Activated naive CD4-positive, alpha-beta T cell (primary cell): ENCODE data around the gene MOB3A.
"Not testable (repeated sequence)": the region's sequence is repeated elsewhere in the genome, so short reads cannot be mapped to it uniquely, and the experiment has no call there.

Source experiments
- DNase-seq, 4 experiments: peaks; one replicate each; lab custom pipeline; 2025; lab: John Stamatoyannopoulos, UW

The MOB3A gene

DNA sequence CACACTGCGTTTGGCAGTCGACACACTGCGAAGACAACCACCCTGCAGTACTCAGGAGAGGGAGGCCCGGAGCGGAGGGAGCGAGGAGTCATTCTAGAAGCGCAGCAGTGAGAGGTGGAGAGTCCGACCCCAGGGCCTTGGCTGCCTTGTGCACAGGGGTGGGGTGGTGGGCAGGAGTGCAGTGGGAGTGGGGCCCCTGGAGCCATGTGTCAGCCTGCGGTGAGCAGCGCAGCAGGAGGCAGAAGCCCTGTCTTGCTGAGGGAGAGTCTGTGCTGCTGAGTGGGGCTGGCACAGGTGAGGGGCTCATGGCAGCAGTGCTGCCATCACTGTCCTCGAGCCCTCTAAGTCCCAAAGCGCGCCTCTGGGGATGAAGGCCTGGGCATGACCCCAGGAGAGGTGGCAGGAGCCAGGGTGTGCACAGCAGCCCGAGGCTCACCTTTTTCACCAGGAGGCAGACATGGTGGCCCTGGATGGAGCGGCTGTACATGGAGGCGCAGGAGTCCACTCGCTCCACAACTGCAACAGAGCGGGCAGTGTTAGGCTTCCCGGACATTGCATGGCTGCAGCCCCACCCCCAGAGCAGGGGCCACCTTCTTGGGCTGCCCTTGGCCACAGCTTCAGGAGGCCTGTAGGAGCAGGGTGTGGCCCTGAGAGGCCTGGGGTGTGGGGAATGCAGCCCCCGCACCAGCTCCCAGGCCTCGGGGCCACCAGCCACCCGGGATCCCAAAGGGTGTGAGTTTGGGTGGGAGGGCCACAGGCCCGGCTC lies 12.3 kb upstream of the MOB3A start:
- DNase-seq: no peak

- no peak for DNase-seq
These were observed 7.0 kb upstream of the MOB3A start for GRCh38 chr19:2103045-2103707.

DNA sequence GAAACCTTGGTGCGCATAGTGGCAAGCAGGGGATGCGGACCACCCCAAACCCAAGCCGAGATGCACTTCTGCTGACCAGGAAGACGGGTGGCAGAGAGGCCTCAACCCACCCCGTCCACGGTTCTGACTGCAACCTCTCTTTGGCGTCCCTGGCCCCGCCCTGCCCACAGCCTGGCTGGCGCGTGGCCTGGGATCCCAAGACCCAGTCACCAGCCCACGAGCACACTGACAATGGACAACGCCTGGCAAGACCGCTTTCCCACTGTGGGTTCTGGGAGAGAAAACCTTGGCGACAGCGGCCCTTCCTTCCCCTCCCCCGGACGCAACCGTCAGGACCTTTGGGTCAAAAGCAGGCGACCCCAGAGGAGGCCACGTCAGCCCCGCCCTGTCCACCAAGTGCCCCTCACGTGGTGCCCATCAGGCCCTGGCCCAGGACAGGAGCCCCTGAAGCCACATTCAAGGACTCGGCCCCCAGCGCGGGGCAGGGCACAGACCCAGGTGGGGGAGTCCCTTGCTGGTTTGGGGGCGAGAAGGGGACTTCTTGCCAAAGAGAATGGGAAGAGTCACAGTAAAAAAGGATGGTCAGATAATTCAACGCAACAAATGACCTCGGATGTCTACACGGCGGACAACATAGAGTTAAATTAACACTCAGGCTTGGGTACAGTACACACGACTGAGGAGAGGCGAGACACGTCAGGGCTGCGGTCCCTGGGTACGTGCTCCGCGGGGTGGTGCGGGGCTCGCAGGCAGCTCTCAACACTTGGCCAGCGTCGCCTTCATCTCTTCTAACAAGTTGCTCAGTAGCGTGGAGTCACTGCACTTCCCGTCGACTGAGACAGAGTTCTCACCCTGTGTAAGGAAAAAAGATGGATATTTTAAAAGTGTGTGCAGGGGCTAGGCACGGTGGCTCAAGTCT lies 5.5 kb upstream of the MOB3A start:
- no peak for DNase-seq

- no peak for DNase-seq
These were observed 4.6 kb upstream of the MOB3A start for GRCh38 chr19:2100719-2101061.

GRCh38 chr19:2099937-2100718 lies 4.0 kb upstream of the MOB3A start:
- DNase-seq: no peak

DNA sequence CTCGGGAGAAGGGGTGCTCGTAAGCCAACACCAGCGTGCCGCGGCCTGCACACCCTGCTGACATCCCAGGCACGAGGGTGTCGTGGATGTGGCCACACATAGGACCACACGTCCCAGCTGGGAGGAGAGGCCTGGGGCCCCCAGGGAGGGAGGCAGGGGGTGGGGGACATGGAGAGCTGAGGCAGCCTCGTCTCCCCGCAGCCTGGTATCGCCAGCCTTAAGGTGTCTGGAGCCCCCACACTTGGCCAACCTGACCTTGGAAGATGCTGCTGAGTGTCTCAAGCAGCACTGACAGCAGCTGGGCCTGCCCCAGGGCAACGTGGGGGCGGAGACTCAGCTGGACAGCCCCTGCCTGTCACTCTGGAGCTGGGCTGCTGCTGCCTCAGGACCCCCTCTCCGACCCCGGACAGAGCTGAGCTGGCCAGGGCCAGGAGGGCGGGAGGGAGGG lies 3.0 kb upstream of the MOB3A start:
- DNase-seq: no peak

DNA sequence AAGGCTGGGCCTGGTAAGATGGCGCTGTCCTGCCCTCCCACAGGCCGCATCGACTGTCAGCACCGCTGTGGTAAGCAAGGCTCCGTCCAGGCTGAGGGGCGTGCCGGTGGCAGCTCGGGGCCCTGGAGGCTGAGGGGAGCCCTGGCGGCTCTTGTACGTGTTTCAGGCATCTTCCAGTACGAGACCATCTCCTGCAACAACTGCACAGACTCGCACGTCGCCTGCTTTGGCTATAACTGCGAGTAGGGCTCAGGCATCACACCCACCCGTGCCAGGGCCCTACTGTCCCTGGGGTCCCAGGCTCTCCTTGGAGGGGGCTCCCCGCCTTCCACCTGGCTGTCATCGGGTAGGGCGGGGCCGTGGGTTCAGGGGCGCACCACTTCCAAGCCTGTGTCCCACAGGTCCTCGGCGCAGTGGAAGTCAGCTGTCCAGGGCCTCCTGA lies 1.8 kb upstream of the MOB3A start:
- no peak for DNase-seq

- DNase-seq: no peak
These were observed 1.2 kb upstream of the MOB3A start for GRCh38 chr19:2097203-2097885.

DNA sequence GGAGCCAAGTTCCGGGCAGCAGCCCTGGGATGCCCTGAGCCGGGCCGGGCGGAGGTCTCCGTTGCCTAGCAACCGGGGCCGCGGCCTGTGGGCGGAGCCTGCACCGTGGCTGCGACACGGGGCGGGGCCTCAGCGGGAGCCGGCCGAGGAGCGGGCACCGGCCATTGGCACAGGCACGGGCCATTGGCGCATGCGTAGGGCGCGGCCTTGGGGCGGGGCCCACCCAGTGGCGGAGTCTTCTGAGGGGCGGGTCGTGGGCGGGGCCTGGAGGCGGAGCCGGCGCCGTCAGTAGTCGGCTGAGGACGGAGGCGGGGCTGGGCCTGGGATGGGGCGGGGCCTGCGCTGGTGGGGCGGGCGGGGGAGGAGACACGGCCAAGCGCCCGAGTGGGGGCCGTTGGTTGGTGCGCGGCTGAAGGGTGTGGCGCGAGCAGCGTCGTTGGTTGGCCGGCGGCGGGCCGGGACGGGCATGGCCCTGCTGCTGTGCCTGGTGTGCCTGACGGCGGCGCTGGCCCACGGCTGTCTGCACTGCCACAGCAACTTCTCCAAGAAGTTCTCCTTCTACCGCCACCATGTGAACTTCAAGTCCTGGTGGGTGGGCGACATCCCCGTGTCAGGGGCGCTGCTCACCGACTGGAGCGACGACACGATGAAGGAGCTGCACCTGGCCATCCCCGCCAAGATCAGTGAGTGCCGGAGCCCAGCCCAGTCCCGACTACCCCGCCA lies 515 bp upstream of the MOB3A start, which contains the start of gene IZUMO4:
IZUMO4 (plus strand) TSS at position 436 of the 723 bp plus-strand sequence; CDS start at position 467, 31 bp downstream.
- peak; percentile 99 to 100 (median 99) for DNase-seq

- DNase-seq: not testable (repeated sequence)
These were observed 4.1 kb downstream of the MOB3A start for GRCh38 chr19:2091926-2092525.

GRCh38 chr19:2089727-2090053 lies 6.4 kb downstream of the MOB3A start:
- no peak for DNase-seq

DNA sequence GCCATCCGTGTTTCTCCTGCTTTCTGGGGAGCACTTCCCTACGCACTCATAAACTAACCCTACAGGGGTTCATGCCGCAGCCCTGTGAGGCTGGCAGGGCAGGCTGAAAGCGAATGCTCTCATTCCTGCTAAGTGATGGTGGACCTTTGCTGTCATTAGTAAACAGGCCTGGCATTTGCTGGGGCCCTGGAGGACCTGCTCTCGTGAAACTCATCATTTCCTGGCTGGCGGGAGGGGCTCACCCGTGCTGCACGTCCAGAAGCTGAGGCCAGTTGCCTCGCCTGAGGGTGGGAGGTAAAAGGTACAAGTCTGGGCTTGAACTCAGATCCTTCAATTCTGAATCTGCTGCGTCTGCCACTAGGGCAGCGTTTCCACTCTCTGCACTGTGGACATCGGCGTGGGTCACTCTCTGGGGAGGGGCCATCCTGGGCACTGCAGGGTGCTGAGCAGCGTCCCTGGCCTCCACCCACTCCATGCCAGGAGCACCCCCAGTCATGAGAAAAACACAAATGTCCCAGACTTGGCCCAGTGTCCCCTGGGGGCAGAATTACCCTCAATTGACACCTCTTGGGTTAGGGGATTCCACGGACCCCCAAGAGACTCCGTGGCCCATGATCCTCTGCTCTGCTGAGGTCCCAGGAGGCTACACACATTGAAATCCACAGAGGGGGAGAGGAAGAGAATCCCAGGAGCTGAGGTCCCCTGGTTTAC lies 7.0 kb downstream of the MOB3A start:
- no peak for DNase-seq

DNA sequence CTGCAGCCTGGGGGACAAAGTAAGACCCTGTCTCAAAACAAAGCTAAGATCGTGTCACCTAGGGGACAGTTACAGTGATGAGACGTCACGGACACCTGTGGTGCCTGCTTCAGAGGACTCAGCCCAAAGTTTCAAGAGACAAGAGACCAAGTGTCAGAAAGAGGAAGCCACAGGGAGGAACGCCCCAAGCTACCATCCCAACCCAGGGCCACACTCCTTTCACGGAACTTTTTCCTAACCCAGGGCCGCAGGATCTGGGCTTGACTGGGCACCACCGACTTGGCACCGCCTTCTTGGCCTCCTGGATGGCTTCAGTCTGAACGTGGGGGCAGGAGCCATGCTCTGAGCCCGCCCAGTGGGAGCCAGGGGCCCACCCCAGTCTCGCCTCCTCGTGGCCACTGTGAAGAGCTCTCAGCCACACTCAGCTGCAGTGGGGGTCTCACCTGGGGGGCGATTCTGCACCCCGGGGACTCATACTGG lies 8.5 kb downstream of the MOB3A start:
- no peak for DNase-seq

DNA sequence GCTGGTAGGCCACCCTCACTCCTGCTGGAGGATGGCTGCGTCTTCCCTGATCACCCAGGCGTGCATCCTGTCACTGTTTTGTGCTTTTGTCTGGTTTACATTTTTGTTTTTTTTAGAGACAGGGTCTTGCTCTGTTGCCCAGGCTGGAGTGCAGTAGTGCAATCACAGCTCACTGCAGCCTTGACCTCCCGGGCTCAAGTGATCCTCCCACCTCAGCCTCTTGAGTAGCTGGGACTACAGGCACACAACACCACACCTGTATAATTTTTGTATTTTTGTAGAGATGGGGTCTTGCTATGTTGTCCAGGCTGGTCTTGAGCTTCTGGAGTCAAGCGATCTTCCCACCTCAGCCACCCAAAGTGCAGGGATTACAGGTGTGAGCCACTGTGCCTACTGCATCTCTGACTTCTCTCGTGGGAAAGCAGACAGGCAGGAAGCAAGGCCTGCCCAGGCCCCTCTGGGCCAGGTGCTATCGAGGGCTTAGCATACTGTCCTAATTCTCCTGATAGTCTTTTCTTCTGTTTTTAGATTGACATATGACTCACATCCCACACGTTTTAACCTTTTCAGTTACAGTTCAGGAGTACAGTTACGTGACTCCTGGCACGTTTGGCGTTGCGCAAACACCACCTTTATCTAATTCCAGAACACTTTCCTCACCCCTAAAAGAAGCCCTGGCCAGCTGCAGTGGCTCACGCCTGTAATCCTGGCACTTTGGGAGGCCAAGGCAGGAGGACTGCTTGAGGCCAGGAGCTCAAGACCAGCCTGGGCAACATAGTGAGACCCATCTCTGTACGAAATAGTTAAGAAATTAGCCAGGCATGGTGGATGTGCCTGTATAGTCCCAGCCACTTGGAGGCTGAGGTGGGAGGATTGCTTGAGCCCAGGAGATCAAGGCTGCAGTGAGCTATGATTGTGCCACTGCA lies 9.2 kb downstream of the MOB3A start:
- not testable (repeated sequence) for DNase-seq

GRCh38 chr19:2084993-2085720 lies 11.0 kb downstream of the MOB3A start:
- peak; percentile 58 to 83 (median 70) for DNase-seq

DNA sequence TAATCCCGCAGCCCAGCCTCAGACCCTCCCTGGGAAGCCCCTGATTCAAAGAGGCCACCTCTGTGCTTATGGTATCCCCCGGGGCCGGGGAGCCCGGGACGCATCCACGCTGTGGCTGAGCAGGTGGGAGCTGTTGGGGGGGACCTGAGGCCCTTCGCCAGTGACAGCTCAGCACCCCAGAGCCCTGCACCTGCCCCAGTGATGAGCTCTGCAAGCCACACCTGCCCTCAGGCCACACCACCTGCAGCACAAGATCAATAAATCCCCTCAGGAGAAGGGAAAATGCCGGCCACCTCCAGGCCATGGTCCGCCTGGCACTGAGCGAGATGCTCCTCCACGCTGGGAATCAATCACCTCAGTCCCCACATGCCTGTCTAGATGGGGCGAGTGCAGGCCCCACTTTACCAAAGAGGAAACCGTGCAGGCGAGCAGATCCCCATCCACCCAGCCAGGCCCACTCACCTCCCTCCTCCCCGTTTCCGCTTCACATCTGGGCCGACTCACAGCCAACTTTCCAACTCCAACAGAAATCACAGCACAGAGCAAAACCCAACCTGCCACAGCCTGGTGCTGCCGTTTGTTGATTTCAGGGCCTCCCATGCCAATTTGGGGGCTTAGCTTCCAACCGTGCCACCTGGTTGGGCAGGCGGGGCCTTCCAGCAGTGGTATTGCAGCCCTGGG lies 12.8 kb downstream of the MOB3A start:
- DNase-seq: peak in 2 of 4 experiments; percentile 45
